Neuronal stem cell (in vitro differentiated cells): Measurements from ENCODE around the gene INTS6.

Source experiments
- DNase-seq: peaks from one replicate; pipeline ENCODE4 v3.0.0-alpha.2; 2013; ENCODE audit warnings: low spot score
- H2AFZ ChIP-seq: one replicate; pipeline ENCODE4 v1.6.1; 2013; ENCODE audit warnings: mild to moderate bottlenecking, low read length, inconsistent platforms
- H2AK5ac ChIP-seq: 2 replicates; pipeline ENCODE4 v1.6.1; 2013; ENCODE audit warnings: low read depth, mild to moderate bottlenecking, inconsistent platforms, low read length, moderate library complexity, mixed read lengths
- H2BK120ac ChIP-seq: 2 replicates; pipeline ENCODE4 v1.6.1; 2013; ENCODE audit warnings: low read depth, mild to moderate bottlenecking, inconsistent platforms, low read length, moderate library complexity, mixed read lengths
- H2BK12ac ChIP-seq: one replicate; pipeline ENCODE4 v1.6.1; 2013; ENCODE audit warnings: low read length, inconsistent platforms
- H2BK15ac ChIP-seq: 2 replicates; pipeline ENCODE4 v1.6.1; 2013; ENCODE audit warnings: mild to moderate bottlenecking, low read length, inconsistent platforms, mixed read lengths
- H2BK5ac ChIP-seq: one replicate; pipeline ENCODE4 v1.6.1; 2013; ENCODE audit warnings: inconsistent platforms, mild to moderate bottlenecking, low read length, moderate library complexity
- H3K14ac ChIP-seq: one replicate; pipeline ENCODE4 v1.6.1; 2013; ENCODE audit warnings: low read length, inconsistent platforms
- H3K18ac ChIP-seq: 2 replicates; pipeline ENCODE4 v1.6.1; 2013; ENCODE audit warnings: low read length, inconsistent platforms
- H3K23ac ChIP-seq: 2 replicates; pipeline ENCODE4 v1.6.1; 2013; ENCODE audit warnings: low read depth, mild to moderate bottlenecking, mixed read lengths, low read length, inconsistent platforms; ENCODE audit not compliant: poor library complexity
- H3K27ac ChIP-seq: replicated peaks from 3 replicates; pipeline ENCODE4 v1.5.1; 2013; ENCODE audit warnings: low read length, inconsistent platforms
- H3K27me3 ChIP-seq, 3 experiments: 2 replicates each; pipeline ENCODE4 v1.6.1; 2013; ENCODE audit warnings: low read length in 3 of 3, mild to moderate bottlenecking in 2 of 3, inconsistent platforms in 1 of 3, low read depth in 1 of 3, mixed read lengths in 1 of 3, moderate library complexity in 1 of 3; ENCODE audit not compliant: control insufficient read depth in 3 of 3, insufficient read depth in 3 of 3
- H3K36me3 ChIP-seq, 2 donors: replicated peaks in 1 of 2; 2 replicates each; pipeline ENCODE4 v1.6.1; 2013; ENCODE audit warnings: low read length in 2 of 2; ENCODE audit not compliant: control insufficient read depth in 2 of 2, insufficient read depth in 2 of 2
- H3K4ac ChIP-seq: 2 replicates; pipeline ENCODE4 v1.6.1; 2013; ENCODE audit warnings: inconsistent platforms, mild to moderate bottlenecking, low read length, moderate library complexity
- H3K4me1 ChIP-seq, 2 donors: 1 replicate in 1 of 2; 2 replicates in 1 of 2; pipeline ENCODE4 v1.6.1; 2013; ENCODE audit warnings: low read length in 2 of 2, low read depth in 1 of 2; ENCODE audit not compliant: control insufficient read depth in 2 of 2, insufficient read depth in 1 of 2
- H3K4me2 ChIP-seq: one replicate; pipeline ENCODE4 v1.6.1; 2013; ENCODE audit warnings: mild to moderate bottlenecking, low read length, inconsistent platforms; ENCODE audit not compliant: insufficient read depth, poor library complexity, severe bottlenecking
- H3K4me3 ChIP-seq, 2 donors: 2 replicates each; pipeline ENCODE4 v1.5.1; 2013; ENCODE audit warnings: low read length in 2 of 2, mild to moderate bottlenecking in 2 of 2, inconsistent platforms in 1 of 2, moderate library complexity in 1 of 2
- H3K79me1 ChIP-seq: one replicate; pipeline ENCODE4 v1.6.1; 2013; ENCODE audit warnings: low read depth, mild to moderate bottlenecking, inconsistent platforms, low read length, moderate library complexity
- H3K9ac ChIP-seq: one replicate; pipeline ENCODE4 v1.6.1; 2013; ENCODE audit warnings: mild to moderate bottlenecking, low read depth, low read length, inconsistent platforms; ENCODE audit not compliant: poor library complexity
- H3K9me3 ChIP-seq, 2 donors: replicated peaks in 1 of 2; 2 replicates each; pipeline versions ENCODE3 to v1.6.1; 2013; ENCODE audit warnings: low read length in 2 of 2, mild to moderate bottlenecking in 2 of 2, inconsistent platforms in 1 of 2, low read depth in 1 of 2, mixed read lengths in 1 of 2, moderate library complexity in 1 of 2; ENCODE audit not compliant: control insufficient read depth in 2 of 2, insufficient read depth in 1 of 2
- H4K8ac ChIP-seq: one replicate; pipeline ENCODE4 v1.6.1; 2013; ENCODE audit warnings: low read depth, mild to moderate bottlenecking, inconsistent platforms, low read length, moderate library complexity
- H4K91ac ChIP-seq: one replicate; pipeline ENCODE4 v1.6.1; 2013; ENCODE audit warnings: low read length, low read depth, mild to moderate bottlenecking, inconsistent platforms; ENCODE audit not compliant: poor library complexity
- WGBS, 2 donors: extraction: QIAGEN DNeasy Blood & Tissue Kit; methylation state at CpG; one replicate each; pipeline ENCODE4 v1.1.7; 2013; ENCODE audit warnings: missing lambda C conversion rate in 2 of 2, mixed read lengths in 1 of 2; ENCODE audit not compliant: insufficient read length in 2 of 2, insufficient replicate concordance in 1 of 2; ENCODE audit errors: extremely low coverage in 2 of 2; 5-methylcytosine and 5-hydroxymethylcytosine counted together

Gene INTS6

GRCh38 chr13:51364404-51365008 lies 88.3 kb downstream of the INTS6 start:
- no peak overlapping the region for H4K8ac ChIP-seq
- H2BK120ac ChIP-seq, result no peak overlapping the region
- no peaks in the 10 kb centered on the region for H3K79me1 ChIP-seq
- no peak overlapping the region for H2BK5ac ChIP-seq
- no peaks in the 10 kb centered on the region for H3K4me1 ChIP-seq
- no peak for DNase-seq
- no peak overlapping the region for H3K27ac ChIP-seq
- H4K91ac ChIP-seq, result no peak overlapping the region
- no peak overlapping the region for H3K4me2 ChIP-seq
- no peak overlapping the region for H3K4ac ChIP-seq
- H3K23ac ChIP-seq, result no peak overlapping the region
- H2BK15ac ChIP-seq, result no peak overlapping the region
- H3K14ac ChIP-seq, result no peak overlapping the region
- H3K4me3 ChIP-seq, result no peak overlapping the region
- H3K36me3 ChIP-seq, result peaks cover 2 to 93% of the 10 kb centered on the region in 2 donors
- no peak overlapping the region for H2AFZ ChIP-seq
- no peaks in the 10 kb centered on the region for H3K27me3 ChIP-seq
- H2BK12ac ChIP-seq, result no peak overlapping the region
- no peaks in the 10 kb centered on the region for H3K9me3 ChIP-seq
- WGBS, 2 donors, result no CpG with 5 or more reads among the region's 3 CpGs
- no peak overlapping the region for H3K18ac ChIP-seq
- no peak overlapping the region for H3K9ac ChIP-seq
- no peak overlapping the region for H2AK5ac ChIP-seq

- Histone ChIP-seq H3K4ac (no peak overlapping the region), H3K27me3 (no peaks in the 10 kb centered on the region), H2AFZ (no peak overlapping the region), H3K4me3 (no peak overlapping the region), H3K18ac (no peak overlapping the region), H3K27ac (no peak overlapping the region), H3K36me3 (peaks cover 2 to 85% of the 10 kb centered on the region in 2 donors), H4K8ac (no peak overlapping the region), H2BK120ac (no peak overlapping the region), H3K4me1 (no peaks in the 10 kb centered on the region), H2BK5ac (no peak overlapping the region), H3K9ac (no peak overlapping the region), H4K91ac (no peak overlapping the region), H3K4me2 (no peak overlapping the region), H2AK5ac (no peak overlapping the region), H3K23ac (no peak overlapping the region), H2BK12ac (no peak overlapping the region), H3K14ac (no peak overlapping the region), H3K9me3 (no peaks in the 10 kb centered on the region), H2BK15ac (no peak overlapping the region), H3K79me1 (no peaks in the 10 kb centered on the region)
- DNase-seq, result no peak
Measured at GRCh38 chr13:51363625-51364024, 89.2 kb downstream of the INTS6 start.

- no peak overlapping the region for H3K14ac ChIP-seq
- no peak overlapping the region for H3K4me2 ChIP-seq
- H3K4me1 ChIP-seq, result no peaks in the 10 kb centered on the region
- H2AK5ac ChIP-seq, result no peak overlapping the region
- H3K9ac ChIP-seq, result no peak overlapping the region
- H4K8ac ChIP-seq, result no peak overlapping the region
- no peaks in the 10 kb centered on the region for H3K9me3 ChIP-seq
- no peak overlapping the region for H2BK5ac ChIP-seq
- H3K23ac ChIP-seq, result no peak overlapping the region
- no peak overlapping the region for H3K27ac ChIP-seq
- no peak overlapping the region for H3K4ac ChIP-seq
- no peaks in the 10 kb centered on the region for H3K79me1 ChIP-seq
- H3K36me3 ChIP-seq, result peaks cover 0 to 60% of the 10 kb centered on the region in 2 donors
- no peak overlapping the region for H2BK120ac ChIP-seq
- no peak for DNase-seq
- no peak overlapping the region for H3K4me3 ChIP-seq
- no peak overlapping the region for H3K18ac ChIP-seq
- H4K91ac ChIP-seq, result no peak overlapping the region
- no peak overlapping the region for H2AFZ ChIP-seq
- H3K27me3 ChIP-seq, result no peaks in the 10 kb centered on the region
- no peak overlapping the region for H2BK15ac ChIP-seq
- no peak overlapping the region for H2BK12ac ChIP-seq
Measured at GRCh38 chr13:51361106-51361505, 91.7 kb downstream of the INTS6 start.

- no peak overlapping the region for H4K91ac ChIP-seq
- no peaks in the 10 kb centered on the region for H3K4me1 ChIP-seq
- no peak overlapping the region for H2BK120ac ChIP-seq
- no peak overlapping the region for H4K8ac ChIP-seq
- H3K4me3 ChIP-seq, result no peak overlapping the region
- H3K9ac ChIP-seq, result no peak overlapping the region
- H3K27ac ChIP-seq, result no peak overlapping the region
- H2BK15ac ChIP-seq, result no peak overlapping the region
- H3K4me2 ChIP-seq, result no peak overlapping the region
- H2BK12ac ChIP-seq, result no peak overlapping the region
- no peak overlapping the region for H2AK5ac ChIP-seq
- no peaks in the 10 kb centered on the region for H3K27me3 ChIP-seq
- H3K4ac ChIP-seq, result no peak overlapping the region
- H3K36me3 ChIP-seq, result peaks cover 0 to 54% of the 10 kb centered on the region in 2 donors
- no CpG with 5 or more reads among the region's 1 CpG for WGBS, 2 donors
- no peak overlapping the region for H2AFZ ChIP-seq
- no peak overlapping the region for H2BK5ac ChIP-seq
- H3K18ac ChIP-seq, result no peak overlapping the region
- no peak for DNase-seq
- H3K23ac ChIP-seq, result no peak overlapping the region
- H3K9me3 ChIP-seq, result no peaks in the 10 kb centered on the region
- no peaks in the 10 kb centered on the region for H3K79me1 ChIP-seq
- no peak overlapping the region for H3K14ac ChIP-seq
Measured at GRCh38 chr13:51360489-51360888, 92.3 kb downstream of the INTS6 start.
